Pancreas (tissue), 10 donors: ENCODE data around the gene OR6Y1. TPM values are rescaled to one million over a fixed set of nuclear protein-coding genes. Genes with fewer than 3 reads are reported as not detected.

Experiments
- ATAC-seq, 4 donors: fragments of 200-7000 bp; cut with Tn5 transposase; one replicate each; pipeline versions ENCODE4 v1.8.0 to v1.9.1; 2020; ENCODE audit warnings: mild to moderate bottlenecking in 4 of 4, moderate library complexity in 4 of 4
- DNase-seq, 6 donors: peaks; one replicate each; pipeline ENCODE4 v3.0.0-alpha.2; 2020
- FAIRE-seq: peaks from 2 replicates; lab custom pipeline; 2012; peaks lifted over from hg19 to GRCh38; lab: Jason Lieb, UNC
- H3K27ac ChIP-seq, 4 donors: fragments of 200-600 bp; sonication (generic); 1 replicate in 3 of 4; 2 replicates in 1 of 4; pipeline versions ENCODE4 v1.5.0 to v1.8.0; 2020
- H3K27me3 ChIP-seq, 4 donors: fragments of 200-600 bp; one replicate each; pipeline ENCODE4 v1.8.0; 2021
- H3K36me3 ChIP-seq, 3 donors: fragments of 200-600 bp; sonication (generic) in 1 of 3; one replicate each; pipeline versions ENCODE4 v1.5.0 to v1.8.0; 2020 to 2021
- H3K4me1 ChIP-seq, 3 donors: fragments of 200-600 bp; one replicate each; pipeline ENCODE4 v1.8.0; 2021
- H3K4me3 ChIP-seq, 4 donors: fragments of 200-600 bp; sonication (generic) in 2 of 4; one replicate each; pipeline versions ENCODE4 v1.5.0 to v1.8.0; 2020 to 2021
- H3K9me3 ChIP-seq, 4 donors: fragments of 200-600 bp; one replicate each; pipeline ENCODE4 v1.8.0; 2021
- CTCF ChIP-seq, 4 donors: fragments of 200-600 bp; sonication (generic) in 3 of 4; IDR thresholded peaks; one replicate each; pipeline versions ENCODE4 v1.5.0 to v1.8.0; 2021; ENCODE audit warnings: antibody characterized with exemption in 4 of 4
- WGBS, 2 donors: extraction: QIAGEN DNeasy Blood & Tissue Kit; methylation state at CpG; one replicate each; pipeline ENCODE4 v1.1.7; 2013; 5-methylcytosine and 5-hydroxymethylcytosine counted together
- intact Hi-C, 3 donors: fragments of 100-400 bp; cut with DNase I; formaldehyde crosslinking; loops; one replicate each; pipeline versions ENCODE4 v1.11.1 to v1.14.2; 2022
- polyA plus RNA-seq, 2 donors: library from polyadenylated mRNA; stranded (reverse); fragments of 200-250 nt; gene quantifications; one replicate each; pipeline ENCODE4 v1.2.3, GENCODE V29; 2013
- total RNA-seq, 6 donors: library from RNA; stranded (reverse); fragmentation: NEBNext Ultra II Directional in 4 of 6; extraction: Animal tissue kit (Norgen Biotek cat#: 25700) in 4 of 6; gene quantifications; one replicate each; pipeline versions ENCODE4 v1.2.1 to v1.2.4, GENCODE V29; 2021 to 2023
- donor health status: healthy with polysubstance abuse.
- donor health status: DM: no; HTN: no; CAD: no; lungs with moderate emphysema.
- donor health status: DM: no; HTN: no; CAD: no.
- donor health status: control.
- donor health status: control.
- donor health status: Bipolar disorder and iron deficiency.
- donor health status: DM: yes; HTN: yes; CAD: no.
- donor health status: DM: no; HTN: no; CAD: no.
- donor health status: DM: no; HTN: no; CAD: no.
- donor health status: DM: yes; HTN: yes; CAD: no.

Gene OR6Y1
- total and polyA plus RNA-seq, 8 donors, result not detected

- ATAC-seq, result no peak
- no peak overlapping the region for H3K4me3 ChIP-seq
- no peaks in the 10 kb centered on the region for H3K4me1 ChIP-seq
- intact Hi-C loops, result no loop called here
- H3K27me3 ChIP-seq, result peaks cover 0 to 5% (median 2%) of the 10 kb centered on the region in 4 donors
- H3K36me3 ChIP-seq, result no peaks in the 10 kb centered on the region
- no peak for TF ChIP-seq CTCF (IDR thresholded peaks at IDR 0.05)
- 71 to 78% methylated on average over 3 of the region's 3 CpGs for WGBS, 2 donors
- no peak overlapping the region for H3K27ac ChIP-seq
- no peak for DNase-seq
- no peak for FAIRE-seq
- H3K9me3 ChIP-seq, result no peaks in the 10 kb centered on the region
These were observed 23.4 kb upstream of the OR6Y1 start for GRCh38 chr1:158577561-158577960.

GRCh38 chr1:158572226-158572625, 18.0 kb upstream of the OR6Y1 start:
- Histone ChIP-seq H3K27ac (no peak overlapping the region), H3K27me3 (peaks cover 0 to 5% (median 2%) of the 10 kb centered on the region in 4 donors), H3K4me1 (no peaks in the 10 kb centered on the region), H3K9me3 (no peaks in the 10 kb centered on the region), H3K36me3 (no peaks in the 10 kb centered on the region), H3K4me3 (no peak overlapping the region)
- WGBS, 2 donors, result 52 to 54% methylated on average over 1 of the region's 1 CpG
- intact Hi-C loops, result no loop called here
- TF ChIP-seq CTCF (IDR thresholded peaks at IDR 0.05), result no peak
- DNase-seq (no peak), ATAC-seq (no peak), FAIRE-seq (no peak)

- Histone ChIP-seq H3K4me3 (no peak within 1 kb of the TSS), H3K4me1 (no peaks in the 10 kb centered on the region), H3K27ac (no peak within 1 kb of the TSS), H3K27me3 (peaks cover 0 to under 1% (median 0%) of the 10 kb centered on the region in 4 donors), H3K36me3 (no peaks in the 10 kb centered on the region), H3K9me3 (no peaks in the 10 kb centered on the region)
- FAIRE-seq (no peak), DNase-seq (no peak), ATAC-seq (no peak)
- intact Hi-C loops, result no loop called here
- no peak for TF ChIP-seq CTCF (IDR thresholded peaks at IDR 0.05)
- 34 to 39% methylated on average over 3 of the region's 3 CpGs for WGBS, 2 donors
These were observed 16.3 kb upstream of the OR6Y1 start, which contains the start of gene OR6P1 for GRCh38 chr1:158570480-158570879. TSS of gene OR6P1 (minus strand) at chr1:158570580. CDS start at chr1:158563604, 6,976 bp downstream.

- FAIRE-seq (no peak), DNase-seq (no peak), ATAC-seq (no peak)
- TF ChIP-seq CTCF (IDR thresholded peaks at IDR 0.05), result no peak
- H3K4me1 ChIP-seq, result no peaks in the 10 kb centered on the region
- no peaks in the 10 kb centered on the region for H3K27me3 ChIP-seq
- H3K36me3 ChIP-seq, result no peaks in the 10 kb centered on the region
- WGBS, 2 donors, result 44 to 55% methylated on average over 2 of the region's 2 CpGs
- intact Hi-C loops, result no loop called here
- no peaks in the 10 kb centered on the region for H3K9me3 ChIP-seq
- no peak overlapping the region for H3K4me3 ChIP-seq
- no peak overlapping the region for H3K27ac ChIP-seq
These were observed 10.4 kb upstream of the OR6Y1 start for GRCh38 chr1:158564608-158565007.

GRCh38 chr1:158563853-158564252, 9.6 kb upstream of the OR6Y1 start:
- Histone ChIP-seq H3K27ac (no peak overlapping the region), H3K36me3 (no peaks in the 10 kb centered on the region), H3K9me3 (no peaks in the 10 kb centered on the region), H3K27me3 (no peaks in the 10 kb centered on the region), H3K4me1 (no peaks in the 10 kb centered on the region), H3K4me3 (no peak overlapping the region)
- DNase-seq (no peak), FAIRE-seq (no peak), ATAC-seq (no peak)
- 43 to 51% methylated on average over 2 of the region's 2 CpGs for WGBS, 2 donors
- no peak for TF ChIP-seq CTCF (IDR thresholded peaks at IDR 0.05)
- intact Hi-C loops, result no loop called here
